ENCODE measurements around the gene ADAMTS12. TPM values are rescaled to one million over a fixed set of nuclear protein-coding genes. Genes with fewer than 3 reads are reported as not detected.

ADAMTS12 gene
- total and polyA plus RNA-seq, 10 of the 15 experiments (the other 5 are each of a cell fraction or from before 2014, with no cell fraction given) = 0.11 to 35.8 (median 20.7) TPM

- ATAC-seq (no peak), FAIRE-seq (no peak), DNase-seq (ENCODE audit: low read depth, low spot score) (no peak)
- peaks cover 4% of the 10 kb centered on the region; the same call in 1 of the 2 replicates for H3K79me2 ChIP-seq (ENCODE audit: control insufficient read depth, insufficient read depth, low read length)
- RAD21 ChIA-PET (ENCODE audit: unreplicated experiment) = interaction anchor here (1.0 to 1.1 kb wide), 3 partner anchors 10 to 162 kb away, joined by 3 to 4 read pairs (median 3); no protein-coding TSS in a partner anchor
- no peaks in the 10 kb centered on the region for H4K20me1 ChIP-seq (ENCODE audit: control insufficient read depth, insufficient read depth)
- H3K9me3 ChIP-seq (replicated peaks; ENCODE audit: control insufficient read depth, insufficient read depth, low read length) = no peaks in the 10 kb centered on the region; the same call in 2 of the 3 replicates
- 91% methylated on average over 4 of the region's 4 CpGs for WGBS (ENCODE audit: insufficient coverage, insufficient replicate concordance, low lambda C conversion rate, missing lambda C conversion rate)
- H3K4me1 ChIP-seq (ENCODE audit: control insufficient read depth, insufficient read depth, low read length) = peaks cover 32% of the 10 kb centered on the region
- no peak for TF ChIP-seq NR2F1 (conservative IDR thresholded peaks at IDR 0.05)
- TF ChIP-seq NRF1 (conservative IDR thresholded peaks at IDR 0.05; ENCODE audit: low read depth, low read length) = no peak
- no peak for TF ChIP-seq WRNIP1 (IDR thresholded peaks at IDR 0.05; ENCODE audit: borderline replicate concordance, low read depth, low read length)
- TF ChIP-seq JUNB (IDR thresholded peaks at IDR 0.05) = no peak
- TF ChIP-seq, protein P1, sequence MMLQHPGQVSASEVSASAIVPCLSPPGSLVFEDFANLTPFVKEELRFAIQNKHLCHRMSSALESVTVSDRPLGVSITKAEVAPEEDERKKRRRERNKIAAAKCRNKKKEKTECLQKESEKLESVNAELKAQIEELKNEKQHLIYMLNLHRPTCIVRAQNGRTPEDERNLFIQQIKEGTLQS (IDR thresholded peaks at IDR 0.05; ENCODE audit: borderline replicate concordance, extremely low read depth, low read depth, low read length) = no peak
- TF ChIP-seq HDAC2 (IDR thresholded peaks at IDR 0.05) = no peak
- CTCF ChIA-PET = interaction anchor here (1.6 kb wide), 1 partner anchor 16 kb away, joined by 4 read pairs; no protein-coding TSS in a partner anchor
- no peak overlapping the region for H2AFZ ChIP-seq (ENCODE audit: control insufficient read depth, low read depth, low read length)
- BruUV-seq (replicated peaks) = no TSS peak
- H3K9ac ChIP-seq (ENCODE audit: control insufficient read depth, insufficient read depth, low read length) = no peak overlapping the region
- no peak overlapping the region for H3K4me2 ChIP-seq (ENCODE audit: control insufficient read depth, insufficient read depth)
- H3K27me3 ChIP-seq (replicated peaks in 1 of 2; ENCODE audit: control insufficient read depth in 2 of 2, insufficient read depth in 2 of 2, low read length in 1 of 2) = no peaks in the 10 kb centered on the region
- no peak overlapping the region for H3K4me3 ChIP-seq
- H3K36me3 ChIP-seq (ENCODE audit: control insufficient read depth in 2 of 2, insufficient read depth in 2 of 2, low read length in 1 of 2) = no peaks in the 10 kb centered on the region
- in situ Hi-C loops (cut with MboI) (no loop called here), intact Hi-C loops (cut with micrococcal nuclease; ENCODE audit: unreplicated experiment) (no loop called here)
- POLR2A ChIA-PET = no interaction called here
- SMC1A ChIA-PET (ENCODE audit: uncharacterized antibody, unreplicated experiment) = interaction anchor here (1.4 to 1.6 kb wide), 3 partner anchors 11 to 41 kb away, joined by 4 to 6 read pairs (median 4); no protein-coding TSS in a partner anchor
- no peak overlapping the region for H3K27ac ChIP-seq (ENCODE audit: control insufficient read depth, insufficient read depth)
These were observed 54.5 kb downstream of the ADAMTS12 start for GRCh38 chr5:33837301-33837700.

DNA sequence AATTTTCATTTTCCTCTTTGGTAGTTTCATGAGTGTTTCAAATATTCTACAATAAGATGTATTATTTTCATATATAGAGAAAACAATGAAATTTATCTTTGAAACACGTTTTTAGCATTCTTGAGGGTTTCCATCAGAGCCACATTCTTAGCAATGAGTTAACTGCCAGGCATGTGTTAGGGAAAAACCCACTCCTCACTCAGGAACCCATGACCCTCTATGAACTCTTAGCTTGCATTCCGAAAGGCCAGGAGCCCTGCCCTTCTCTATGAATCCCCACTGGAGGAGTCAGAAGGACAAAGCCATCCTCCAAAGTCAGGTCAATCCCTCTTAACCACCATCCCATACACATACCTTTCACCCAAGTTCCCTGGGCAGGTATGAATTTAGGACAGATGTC lies 57.5 kb downstream of the ADAMTS12 start:
- Histone ChIP-seq H2AFZ (ENCODE audit: control insufficient read depth, low read depth, low read length) (no peak overlapping the region), H4K20me1 (ENCODE audit: control insufficient read depth, insufficient read depth) (no peaks in the 10 kb centered on the region), H3K27me3 (replicated peaks in 1 of 2; ENCODE audit: control insufficient read depth in 2 of 2, insufficient read depth in 2 of 2, low read length in 1 of 2) (no peaks in the 10 kb centered on the region), H3K79me2 (ENCODE audit: control insufficient read depth, insufficient read depth, low read length) (no peaks in the 10 kb centered on the region), H3K9me3 (replicated peaks; ENCODE audit: control insufficient read depth, insufficient read depth, low read length) (no peaks in the 10 kb centered on the region; the same call in 2 of the 3 replicates), H3K27ac (ENCODE audit: control insufficient read depth, insufficient read depth) (no peak overlapping the region), H3K4me3 (no peak overlapping the region), H3K36me3 (ENCODE audit: control insufficient read depth in 2 of 2, insufficient read depth in 2 of 2, low read length in 1 of 2) (no peaks in the 10 kb centered on the region), H3K4me2 (ENCODE audit: control insufficient read depth, insufficient read depth) (no peak overlapping the region), H3K9ac (ENCODE audit: control insufficient read depth, insufficient read depth, low read length) (no peak overlapping the region), H3K4me1 (ENCODE audit: control insufficient read depth, insufficient read depth, low read length) (peaks cover 7% of the 10 kb centered on the region)
- ATAC-seq (no peak), FAIRE-seq (peak; percentile 18), DNase-seq (ENCODE audit: low read depth, low spot score) (no peak)
- ChIA-PET CTCF (no interaction called here), POLR2A (no interaction called here), SMC1A (ENCODE audit: uncharacterized antibody, unreplicated experiment) (interaction anchor here (0.7 to 2.1 kb wide), 3 partner anchors 10 to 100 kb away, joined by 3 to 11 read pairs (median 8); no protein-coding TSS in a partner anchor), RAD21 (ENCODE audit: unreplicated experiment) (no interaction called here)
- in situ Hi-C loops (cut with MboI) (no loop called here), intact Hi-C loops (cut with micrococcal nuclease; ENCODE audit: unreplicated experiment) (no loop called here)
- no TSS peak for BruUV-seq (replicated peaks)
- 50% methylated on average over 2 of the region's 2 CpGs for WGBS (ENCODE audit: insufficient coverage, insufficient replicate concordance, low lambda C conversion rate, missing lambda C conversion rate)
- no peak for TF ChIP-seq NFIC (IDR thresholded peaks at IDR 0.05; ENCODE audit: low read depth, low read length)
- no peak for TF ChIP-seq NR2C2 (IDR thresholded peaks at IDR 0.05; ENCODE audit: borderline replicate concordance, control insufficient read depth, insufficient read length, low read depth)
- no peak for TF ChIP-seq MYB (IDR thresholded peaks at IDR 0.05; ENCODE audit: borderline replicate concordance, low read depth, low read length)
- TF ChIP-seq ASH2L (IDR thresholded peaks at IDR 0.05; ENCODE audit: borderline replicate concordance, low read depth) = no peak
- TF ChIP-seq PAX8 (IDR thresholded peaks at IDR 0.05) = no peak
- TF ChIP-seq IKZF1 (conservative IDR thresholded peaks at IDR 0.05) = no peak
- TF ChIP-seq TARDBP (IDR thresholded peaks at IDR 0.05; ENCODE audit: borderline replicate concordance) = no peak
- TF ChIP-seq ESRRA (IDR thresholded peaks at IDR 0.05; ENCODE audit: low read length) = no peak
- no peak for TF ChIP-seq ZNF592 (IDR thresholded peaks at IDR 0.05)
- TF ChIP-seq EED (IDR thresholded peaks at IDR 0.05; ENCODE audit: low read depth) = no peak
